ENCODE results near the gene SH3BP4. TPM values are rescaled to one million over a fixed set of nuclear protein-coding genes. Genes with fewer than 3 reads are reported as not detected.
"Not testable (repeated sequence)": the region's sequence is repeated elsewhere in the genome, so short reads cannot be mapped to it uniquely, and the experiment has no call there.

SH3BP4 gene
- total RNA-seq, 1 experiment from 2014 or later: 117 TPM

- peaks cover 65% of the 10 kb centered on the region for H3K4me1 ChIP-seq (replicated peaks)
- no peaks in the 10 kb centered on the region for H3K27me3 ChIP-seq (replicated peaks)
- no peaks in the 10 kb centered on the region for H3K9me3 ChIP-seq (replicated peaks)
- no peak overlapping the region for H3K27ac ChIP-seq
- no peak overlapping the region for H3K4me3 ChIP-seq
- no peak for DNase-seq (ENCODE audit: low read depth in 1 of 2, low spot score in 2 of 2)
- H3K36me3 ChIP-seq: peaks cover 75% of the 10 kb centered on the region
Observed at GRCh38 chr2:235048549-235048948, 96.7 kb downstream of the SH3BP4 start.

- H3K27me3 ChIP-seq (replicated peaks): no peaks in the 10 kb centered on the region
- H3K36me3 ChIP-seq: peaks cover 76% of the 10 kb centered on the region
- no peak for DNase-seq (ENCODE audit: low read depth in 1 of 2, low spot score in 2 of 2)
- H3K27ac ChIP-seq: peak overlapping the region; percentile 96
- H3K4me1 ChIP-seq (replicated peaks): peaks cover 70% of the 10 kb centered on the region
- no peak overlapping the region for H3K4me3 ChIP-seq
- no peaks in the 10 kb centered on the region for H3K9me3 ChIP-seq (replicated peaks)
Observed at GRCh38 chr2:235049069-235049468, 97.3 kb downstream of the SH3BP4 start.

GRCh38 chr2:235049719-235050118 is 97.9 kb downstream of the SH3BP4 start:
- peak overlapping the region; percentile 96 for H3K27ac ChIP-seq
- peaks cover 76% of the 10 kb centered on the region for H3K4me1 ChIP-seq (replicated peaks)
- no peaks in the 10 kb centered on the region for H3K27me3 ChIP-seq (replicated peaks)
- H3K9me3 ChIP-seq (replicated peaks): no peaks in the 10 kb centered on the region
- H3K36me3 ChIP-seq: peaks cover 76% of the 10 kb centered on the region
- DNase-seq (ENCODE audit: low read depth in 1 of 2, low spot score in 2 of 2): no peak
- no peak overlapping the region for H3K4me3 ChIP-seq

- DNase-seq (ENCODE audit: low read depth in 1 of 2, low spot score in 2 of 2): peak; percentile 99
- Histone ChIP-seq H3K36me3 (peaks cover 76% of the 10 kb centered on the region), H3K9me3 (replicated peaks) (no peaks in the 10 kb centered on the region), H3K4me3 (no peak overlapping the region), H3K27me3 (replicated peaks) (no peaks in the 10 kb centered on the region), H3K4me1 (replicated peaks) (peaks cover 89% of the 10 kb centered on the region), H3K27ac (peak overlapping the region; percentile 96)
Observed at GRCh38 chr2:235050980-235051351, 99.1 kb downstream of the SH3BP4 start.

GRCh38 chr2:235051436-235052260 is 99.8 kb downstream of the SH3BP4 start:
- Histone ChIP-seq H3K36me3 (peaks cover 76% of the 10 kb centered on the region), H3K4me1 (replicated peaks) (peaks cover 90% of the 10 kb centered on the region), H3K9me3 (replicated peaks) (no peaks in the 10 kb centered on the region), H3K27ac (peak overlapping the region; percentile 96), H3K27me3 (replicated peaks) (no peaks in the 10 kb centered on the region), H3K4me3 (no peak overlapping the region)
- peak; percentile 97 to 99 for DNase-seq (ENCODE audit: low read depth in 1 of 2, low spot score in 2 of 2)

GRCh38 chr2:235052514-235053354 is 100.9 kb downstream of the SH3BP4 start:
- no peak for DNase-seq (ENCODE audit: low read depth in 1 of 2, low spot score in 2 of 2)
- H3K27ac ChIP-seq: peak overlapping the region; percentile 96
- peaks cover 86% of the 10 kb centered on the region for H3K4me1 ChIP-seq (replicated peaks)
- H3K36me3 ChIP-seq: peaks cover 70% of the 10 kb centered on the region
- no peaks in the 10 kb centered on the region for H3K9me3 ChIP-seq (replicated peaks)
- H3K27me3 ChIP-seq (replicated peaks): no peaks in the 10 kb centered on the region
- no peak overlapping the region for H3K4me3 ChIP-seq

GRCh38 chr2:235053651-235054050 is 101.8 kb downstream of the SH3BP4 start:
- H3K9me3 ChIP-seq (replicated peaks): no peaks in the 10 kb centered on the region
- H3K4me1 ChIP-seq (replicated peaks): peaks cover 77% of the 10 kb centered on the region
- H3K36me3 ChIP-seq: peaks cover 66% of the 10 kb centered on the region

GRCh38 chr2:235054475-235054874 is 102.7 kb downstream of the SH3BP4 start:
- H3K9me3 ChIP-seq (replicated peaks): no peaks in the 10 kb centered on the region
- H3K27ac ChIP-seq: peak overlapping the region; percentile 96
- peaks cover 68% of the 10 kb centered on the region for H3K4me1 ChIP-seq (replicated peaks)
- H3K27me3 ChIP-seq (replicated peaks): no peaks in the 10 kb centered on the region
- DNase-seq (ENCODE audit: low read depth in 1 of 2, low spot score in 2 of 2): peak; percentile 75 to 78
- peaks cover 58% of the 10 kb centered on the region for H3K36me3 ChIP-seq
- H3K4me3 ChIP-seq: no peak overlapping the region

More at GRCh38 chr2:235053651-235054050, 101.8 kb downstream of the SH3BP4 start:
- no peak overlapping the region for H3K4me3 ChIP-seq
- no peaks in the 10 kb centered on the region for H3K27me3 ChIP-seq (replicated peaks)
- peak overlapping the region; percentile 96 for H3K27ac ChIP-seq
- DNase-seq (ENCODE audit: low read depth in 1 of 2, low spot score in 2 of 2): no peak

- H3K4me3 ChIP-seq: no peak overlapping the region
- H3K27ac ChIP-seq: peak overlapping the region; percentile 96
- no peaks in the 10 kb centered on the region for H3K9me3 ChIP-seq (replicated peaks)
Observed at GRCh38 chr2:235054919-235055318, 103.1 kb downstream of the SH3BP4 start.

GRCh38 chr2:235055891-235056516 is 104.2 kb downstream of the SH3BP4 start:
- Histone ChIP-seq H3K9me3 (replicated peaks) (no peaks in the 10 kb centered on the region), H3K4me1 (replicated peaks) (peaks cover 53% of the 10 kb centered on the region), H3K36me3 (peaks cover 52% of the 10 kb centered on the region), H3K4me3 (no peak overlapping the region), H3K27me3 (replicated peaks) (no peaks in the 10 kb centered on the region), H3K27ac (no peak overlapping the region)
- peak in 1 of 2 experiments; percentile 43 for DNase-seq (ENCODE audit: low read depth in 1 of 2, low spot score in 2 of 2)

More at GRCh38 chr2:235054919-235055318, 103.1 kb downstream of the SH3BP4 start:
- Histone ChIP-seq H3K36me3 (peaks cover 55% of the 10 kb centered on the region), H3K4me1 (replicated peaks) (peaks cover 64% of the 10 kb centered on the region), H3K27me3 (replicated peaks) (no peaks in the 10 kb centered on the region)
- DNase-seq (ENCODE audit: low read depth in 1 of 2, low spot score in 2 of 2): no peak

GRCh38 chr2:235056768-235057167 is 105.0 kb downstream of the SH3BP4 start:
- no peaks in the 10 kb centered on the region for H3K27me3 ChIP-seq (replicated peaks)
- H3K27ac ChIP-seq: no peak overlapping the region
- H3K36me3 ChIP-seq: peaks cover 52% of the 10 kb centered on the region
- no peak for DNase-seq (ENCODE audit: low read depth in 1 of 2, low spot score in 2 of 2)
- H3K4me3 ChIP-seq: no peak overlapping the region
- H3K4me1 ChIP-seq (replicated peaks): peaks cover 45% of the 10 kb centered on the region
- H3K9me3 ChIP-seq (replicated peaks): no peaks in the 10 kb centered on the region

GRCh38 chr2:235057616-235058015 is 105.8 kb downstream of the SH3BP4 start:
- not testable (repeated sequence) for H3K27ac ChIP-seq; H3K27me3 ChIP-seq (replicated peaks); DNase-seq (ENCODE audit: low read depth in 1 of 2, low spot score in 2 of 2); H3K4me3 ChIP-seq; H3K9me3 ChIP-seq (replicated peaks)
- Histone ChIP-seq H3K36me3 (peaks cover 44% of the 10 kb centered on the region), H3K4me1 (replicated peaks) (peaks cover 37% of the 10 kb centered on the region)

GRCh38 chr2:235059161-235059560 is 107.3 kb downstream of the SH3BP4 start:
- Histone ChIP-seq H3K27me3 (replicated peaks) (no peaks in the 10 kb centered on the region), H3K27ac (no peak overlapping the region), H3K9me3 (replicated peaks) (no peaks in the 10 kb centered on the region), H3K4me1 (replicated peaks) (peaks cover 21% of the 10 kb centered on the region), H3K4me3 (no peak overlapping the region), H3K36me3 (peaks cover 29% of the 10 kb centered on the region)
- DNase-seq (ENCODE audit: low read depth in 1 of 2, low spot score in 2 of 2): no peak

Data from SJSA1 (cell line).